GM21717 (cell line): ENCODE measurements around the gene NIBAN1.
"Not testable (repeated sequence)": the region's sequence is repeated elsewhere in the genome, so short reads cannot be mapped to it uniquely, and the experiment has no call there.

Experiments used
- ATAC-seq: cut with Tn5 transposase; IDR thresholded peaks from one replicate; pipeline ENCODE4 v1.9.1; 2021; ENCODE audit warnings: mild to moderate bottlenecking, moderate library complexity; ENCODE audit not compliant: unreplicated experiment

NIBAN1 gene

DNA sequence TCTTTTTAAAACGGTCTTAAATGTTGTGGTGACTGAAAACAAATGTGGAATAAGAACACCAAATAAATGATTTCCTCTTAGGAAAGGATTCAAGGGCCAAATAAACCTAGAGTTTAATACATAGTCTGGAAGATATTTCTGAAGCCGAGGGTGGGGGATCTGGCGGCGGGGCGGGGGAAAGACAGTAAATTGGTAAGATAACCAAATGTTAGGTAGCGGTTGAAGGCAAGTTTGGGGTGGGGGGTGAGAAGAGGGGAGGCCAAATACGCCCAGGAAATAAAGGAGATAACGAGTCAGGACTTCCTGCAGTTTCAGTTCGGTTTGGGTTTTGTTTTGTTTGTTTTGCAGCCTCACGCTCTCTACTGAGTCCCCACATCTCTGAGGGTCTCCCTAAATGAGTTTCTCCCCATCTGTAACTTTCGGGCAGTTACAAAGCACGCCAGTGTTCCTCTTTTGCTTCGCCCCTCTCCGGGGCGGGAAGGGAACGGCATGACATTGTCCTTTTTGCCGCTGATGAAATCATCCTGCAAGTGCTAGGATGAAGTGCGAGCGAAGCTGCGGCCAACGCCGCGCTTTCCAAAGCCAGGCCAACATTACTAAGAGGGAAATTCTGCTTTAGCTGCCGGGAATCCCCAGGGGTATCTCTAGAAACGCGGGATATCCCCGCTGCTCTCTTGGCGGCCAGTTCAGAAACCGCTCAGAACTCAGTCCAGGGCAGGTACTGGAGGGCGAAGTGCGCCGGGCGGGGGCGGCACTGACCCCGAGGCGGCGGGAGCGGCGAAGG lies 844 bp downstream of the NIBAN1 start:
- ATAC-seq = peak; percentile 66

DNA sequence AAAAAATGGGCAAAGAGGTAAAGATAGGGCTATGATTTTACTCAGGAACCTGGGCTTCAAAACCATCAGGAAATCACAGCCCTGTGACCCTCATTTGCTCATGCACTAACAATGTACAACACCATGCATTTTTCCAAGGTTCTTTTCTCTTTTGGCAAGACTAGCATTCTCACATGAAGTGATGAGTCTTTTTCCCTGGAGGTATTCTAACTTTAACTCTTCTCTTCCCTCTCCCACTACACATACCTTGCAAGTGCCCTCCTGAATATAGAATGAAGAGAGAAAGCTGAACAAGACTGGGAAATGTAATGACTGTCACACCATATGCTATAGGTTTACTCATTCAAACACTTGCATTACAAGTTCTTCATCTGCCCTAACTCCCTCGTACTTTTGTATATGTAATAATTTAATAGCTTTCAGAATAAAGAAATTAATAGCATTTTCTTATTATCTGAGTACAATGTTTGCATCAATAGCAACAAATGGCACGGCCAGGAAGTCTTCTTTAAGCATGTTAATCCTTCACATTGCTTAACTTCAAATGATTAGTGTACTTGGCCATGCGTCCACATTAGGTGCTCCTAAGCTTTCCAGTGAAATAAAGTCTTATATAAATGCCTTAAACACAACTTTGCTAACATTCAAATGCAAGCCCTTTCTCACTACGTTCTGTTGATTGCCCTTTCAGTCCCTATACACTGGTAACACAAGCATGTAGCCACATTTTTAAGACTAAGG lies 1.8 kb downstream of the NIBAN1 start:
- ATAC-seq = no peak

DNA sequence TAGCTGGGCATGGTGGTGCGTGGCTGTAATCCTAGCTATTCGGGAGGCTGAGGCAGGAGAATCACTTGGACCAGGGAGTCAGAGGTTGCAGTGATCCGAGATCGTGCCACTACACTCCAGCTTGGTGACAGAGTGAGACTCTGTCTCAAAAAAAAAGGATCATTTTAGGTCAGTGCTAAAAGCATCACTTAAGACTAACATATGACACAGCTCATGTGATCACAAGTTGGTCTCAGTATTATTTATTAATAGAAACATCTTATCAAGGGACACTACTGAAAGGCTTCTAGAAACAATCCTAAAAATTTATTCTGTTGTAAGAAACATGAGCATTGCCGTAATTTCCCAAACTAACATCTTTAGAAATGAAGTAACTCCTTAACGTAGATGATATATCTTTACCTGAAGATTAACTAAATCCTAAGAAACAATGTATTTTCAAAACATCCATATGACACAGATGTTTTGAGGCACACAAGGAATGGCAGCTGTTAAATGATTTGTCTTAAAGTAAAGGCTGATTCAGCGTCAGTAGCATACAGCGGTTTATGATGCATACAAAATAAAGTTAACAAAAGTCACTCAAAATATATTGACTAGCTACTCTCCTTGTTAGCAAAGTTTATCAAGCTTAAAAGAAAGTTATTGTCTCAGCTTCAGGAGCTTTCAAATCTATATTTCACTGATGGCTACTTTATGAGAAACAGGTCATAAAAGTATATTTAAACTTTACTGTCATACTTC lies 2.6 kb downstream of the NIBAN1 start:
- ATAC-seq = no peak

DNA sequence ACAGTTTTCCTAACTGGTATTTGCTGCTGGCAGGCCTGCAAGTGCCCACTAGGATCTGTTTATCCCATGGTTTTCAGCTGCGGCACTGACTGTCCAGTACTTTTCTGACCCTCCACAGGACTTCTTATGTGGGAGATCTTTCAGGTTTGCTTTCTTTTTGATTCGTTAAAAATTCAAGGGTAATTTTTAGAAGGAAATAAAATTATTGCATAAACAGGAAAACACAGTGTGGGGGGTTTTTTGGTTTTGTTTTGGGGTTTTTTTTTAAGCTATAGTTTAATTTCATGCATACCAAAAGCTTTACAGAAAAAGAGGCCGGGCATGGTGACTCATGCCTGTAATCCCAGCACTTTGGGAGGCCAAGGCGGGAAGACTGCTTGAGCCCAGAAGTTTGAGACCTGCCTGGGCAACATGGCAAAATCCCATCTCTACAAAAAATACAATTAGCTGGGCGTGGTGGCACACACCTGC lies 3.6 kb downstream of the NIBAN1 start:
- no peak for ATAC-seq

DNA sequence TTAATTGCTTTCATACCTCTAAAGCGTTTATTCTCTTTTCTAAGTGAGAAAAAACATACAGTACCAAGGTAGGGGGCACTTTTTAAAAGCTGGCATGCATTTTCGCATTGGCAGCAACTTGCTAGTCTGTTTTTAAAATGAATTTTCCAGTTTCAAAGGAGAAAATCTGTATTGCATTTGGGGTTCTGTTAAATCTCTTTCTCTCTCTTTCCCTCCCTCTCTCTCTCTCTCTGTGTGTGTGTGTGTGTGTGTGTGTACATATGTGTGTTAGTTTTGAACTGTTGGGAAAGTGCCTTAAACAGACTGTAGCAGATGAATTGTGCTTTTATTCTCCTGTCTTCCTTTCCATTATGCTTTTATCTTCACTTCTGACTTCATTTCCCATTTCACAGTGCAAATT lies 7.3 kb downstream of the NIBAN1 start:
- no peak for ATAC-seq

DNA sequence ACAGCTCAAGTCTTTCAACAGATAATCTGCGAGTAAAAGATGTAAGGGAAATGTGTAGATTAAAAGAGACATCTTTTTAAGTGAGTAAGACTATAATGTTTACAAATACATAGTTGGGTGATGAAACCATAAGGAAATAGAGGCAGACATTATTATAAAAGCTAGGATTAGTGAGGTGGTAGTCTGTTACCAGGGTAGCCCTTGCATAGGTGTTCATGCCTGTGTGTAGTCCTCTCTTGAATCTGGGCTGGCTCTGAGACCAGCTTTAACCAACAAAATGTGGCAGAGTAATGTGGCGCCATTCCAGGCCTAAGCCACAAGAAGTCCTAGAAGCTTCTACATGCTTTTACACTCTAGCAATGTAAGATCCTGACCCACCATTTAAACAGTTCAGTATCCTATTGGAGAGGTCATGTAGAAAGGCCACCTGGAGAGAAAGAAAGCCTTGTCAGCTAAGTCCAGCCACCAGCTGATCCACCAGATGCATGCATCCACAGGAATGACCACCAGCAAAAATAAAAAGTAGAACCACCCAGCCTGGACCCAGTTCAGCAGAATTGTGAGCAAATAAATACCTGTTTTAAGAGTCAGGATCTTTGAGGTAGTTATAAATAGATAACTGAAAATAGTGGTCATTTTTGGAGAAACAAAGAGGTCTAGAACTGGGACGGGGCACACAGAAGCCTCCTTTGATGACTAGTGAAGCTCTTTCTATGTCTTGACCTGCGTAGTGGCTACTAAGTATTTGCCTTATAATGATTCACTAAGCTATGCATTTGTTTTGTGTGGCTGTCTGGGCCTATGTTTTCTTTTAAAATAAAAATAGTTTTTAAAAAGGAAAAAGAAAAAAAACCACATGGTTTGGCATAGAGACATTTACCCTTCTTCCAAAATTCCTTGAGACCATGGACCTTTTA lies 8.1 kb downstream of the NIBAN1 start:
- ATAC-seq = no peak

DNA sequence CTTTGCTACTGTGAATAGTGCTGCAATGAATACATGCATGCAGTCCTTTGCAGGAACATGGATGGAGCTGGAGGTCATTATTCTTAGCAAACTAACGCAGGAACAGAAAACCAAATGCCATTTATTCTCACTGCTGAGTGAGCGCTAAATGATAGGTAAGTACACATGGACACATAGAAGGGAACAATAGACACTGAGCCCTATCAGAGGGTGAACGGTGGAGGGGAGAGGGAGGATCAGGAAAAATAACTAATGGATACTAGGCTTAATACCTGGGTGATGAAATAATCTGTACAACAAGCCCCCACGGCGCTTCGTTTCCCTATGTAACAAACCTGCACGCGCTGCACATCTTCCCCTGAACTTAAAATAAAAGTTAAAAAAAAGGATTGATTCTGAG lies 8.9 kb downstream of the NIBAN1 start:
- no peak for ATAC-seq

DNA sequence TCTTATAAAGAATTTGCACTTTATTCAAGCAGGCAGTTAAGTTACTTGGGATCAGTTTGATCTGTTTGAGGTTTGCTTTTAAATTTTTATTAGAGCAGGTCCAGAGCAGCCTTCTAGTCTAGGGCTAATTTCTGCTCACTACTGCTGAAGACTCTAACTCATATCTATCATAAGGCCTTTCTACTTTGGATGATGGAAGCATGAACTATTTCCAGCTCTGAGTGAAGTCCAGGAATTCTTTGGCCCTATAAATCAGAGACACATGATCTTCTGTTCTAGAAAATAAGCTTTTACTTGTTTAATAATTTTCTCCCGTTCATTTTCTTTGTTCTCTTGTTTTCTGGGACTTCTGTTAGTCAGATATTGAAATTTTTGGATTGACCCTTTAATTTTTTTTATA lies 14.7 kb downstream of the NIBAN1 start:
- ATAC-seq = no peak

DNA sequence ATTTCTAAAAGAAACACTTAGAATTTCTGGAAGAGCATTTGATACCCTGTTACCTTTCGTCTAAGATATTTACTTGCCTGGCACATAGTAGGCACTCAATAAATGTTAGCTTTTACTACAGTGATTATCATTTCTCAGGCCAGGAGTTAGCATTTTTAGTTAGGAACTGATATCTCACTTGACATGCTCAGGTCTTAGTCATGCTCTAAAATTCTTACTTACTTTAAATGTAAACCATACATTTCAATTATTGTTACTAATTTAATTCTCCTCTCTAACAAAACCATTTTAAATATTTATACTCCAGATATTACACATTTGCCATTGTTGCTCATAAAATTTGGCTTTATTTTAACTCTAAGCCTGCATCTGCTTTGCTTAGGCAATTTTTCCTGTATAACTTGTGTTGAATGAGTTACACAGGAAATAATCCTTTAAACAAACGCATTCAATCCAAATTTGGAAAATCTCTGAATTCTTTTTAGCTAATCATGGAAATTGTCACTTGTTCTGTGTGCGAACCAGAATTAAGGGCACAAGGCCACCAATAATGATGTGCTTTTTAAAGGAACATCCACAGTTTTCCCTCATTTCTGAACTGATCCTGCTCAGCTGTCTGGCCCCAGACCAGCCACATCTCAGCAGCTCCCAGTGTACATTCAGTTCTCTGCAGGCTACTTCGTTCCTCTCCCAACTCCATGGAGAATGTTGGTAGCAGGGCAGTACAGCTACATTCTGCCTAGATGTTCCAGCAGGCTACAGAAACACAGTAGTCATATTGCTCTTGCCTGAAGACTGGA lies 15.6 kb downstream of the NIBAN1 start:
- no peak for ATAC-seq

DNA sequence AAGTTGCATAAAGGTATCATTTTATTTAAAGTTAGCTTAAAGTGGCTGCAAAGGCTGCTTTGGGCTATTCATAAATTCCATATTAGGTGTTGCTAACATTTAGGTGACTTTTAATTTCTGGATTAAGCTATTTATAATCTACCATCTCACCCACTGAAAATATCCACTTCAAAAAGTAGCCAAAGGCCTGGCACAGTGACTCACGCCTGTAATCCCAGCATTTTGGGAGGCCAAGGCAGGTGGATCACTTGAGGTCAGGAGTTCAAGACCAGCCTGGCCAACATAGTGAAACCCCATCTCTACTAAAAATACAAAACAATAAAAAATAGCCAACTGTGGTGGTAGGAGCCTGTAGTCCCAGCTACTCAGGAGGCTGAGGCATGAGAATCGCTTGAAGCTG lies 16.4 kb downstream of the NIBAN1 start:
- not testable (repeated sequence) for ATAC-seq

DNA sequence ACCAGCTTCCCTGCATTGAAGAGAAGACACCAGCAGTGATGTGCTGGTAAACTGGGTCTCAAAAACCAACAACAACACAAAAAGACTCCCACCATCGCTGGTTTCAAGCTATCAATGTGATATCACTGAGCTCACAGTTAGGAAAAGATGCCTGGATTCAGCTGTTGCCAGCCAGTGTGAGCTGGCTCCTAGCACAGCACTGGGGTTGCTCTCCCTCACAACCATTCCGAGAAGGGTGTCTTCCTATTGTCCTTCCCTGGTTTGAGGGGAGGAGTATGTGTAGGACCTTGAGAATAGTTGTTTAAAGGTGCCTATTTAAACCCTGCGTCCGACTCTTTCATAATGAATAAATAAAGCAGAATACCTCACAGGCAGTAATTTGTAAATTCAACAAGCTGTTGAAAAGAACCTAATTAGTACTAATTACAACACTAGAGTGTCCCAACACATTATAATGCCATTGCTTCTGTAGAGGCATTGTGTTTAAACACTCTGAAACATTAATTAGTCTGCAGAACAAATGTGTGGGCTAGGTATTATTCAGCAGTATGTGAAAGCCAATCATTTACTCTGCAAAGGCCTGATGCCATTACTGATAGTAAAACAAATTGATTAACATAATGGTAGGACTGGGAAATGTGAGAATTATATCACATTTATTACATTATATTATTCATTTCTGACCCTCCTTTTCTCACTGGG lies 17.2 kb downstream of the NIBAN1 start:
- ATAC-seq = no peak

DNA sequence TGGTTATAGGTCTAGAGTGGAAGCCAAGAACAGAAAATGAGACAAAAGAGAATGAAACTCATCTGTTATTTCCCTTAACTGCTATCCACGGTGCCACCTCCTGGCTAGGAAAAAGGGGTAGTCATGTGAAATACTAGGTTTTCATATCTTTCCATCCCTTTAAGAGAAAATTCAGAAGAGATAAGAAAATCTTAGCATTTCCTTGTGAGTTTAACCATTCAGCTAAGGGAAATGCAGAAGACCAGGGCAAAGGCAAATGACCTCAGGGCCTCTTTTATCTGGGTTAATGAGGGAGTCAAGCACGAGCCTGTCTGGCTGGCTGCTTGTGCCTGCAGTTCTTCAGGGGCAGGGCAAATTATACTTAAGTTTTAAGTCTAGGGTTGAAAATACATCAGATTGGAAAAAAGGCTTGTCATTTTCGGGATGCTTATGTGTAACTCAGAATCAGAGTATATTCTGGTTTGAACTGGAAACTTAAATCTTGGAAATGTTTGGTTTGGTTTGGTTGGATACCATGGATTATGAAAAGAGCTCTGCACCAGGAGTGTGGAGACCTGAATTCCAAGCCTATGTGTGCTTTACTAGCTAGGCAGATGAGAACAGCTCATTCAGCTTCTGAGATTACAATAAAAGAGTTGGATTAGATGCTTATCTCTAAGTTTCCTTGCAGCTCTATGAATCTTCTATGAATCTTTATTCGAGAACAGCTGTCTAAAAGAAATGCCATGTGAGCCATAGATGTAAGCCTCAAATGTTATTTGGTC lies 19.9 kb downstream of the NIBAN1 start:
- ATAC-seq = no peak

DNA sequence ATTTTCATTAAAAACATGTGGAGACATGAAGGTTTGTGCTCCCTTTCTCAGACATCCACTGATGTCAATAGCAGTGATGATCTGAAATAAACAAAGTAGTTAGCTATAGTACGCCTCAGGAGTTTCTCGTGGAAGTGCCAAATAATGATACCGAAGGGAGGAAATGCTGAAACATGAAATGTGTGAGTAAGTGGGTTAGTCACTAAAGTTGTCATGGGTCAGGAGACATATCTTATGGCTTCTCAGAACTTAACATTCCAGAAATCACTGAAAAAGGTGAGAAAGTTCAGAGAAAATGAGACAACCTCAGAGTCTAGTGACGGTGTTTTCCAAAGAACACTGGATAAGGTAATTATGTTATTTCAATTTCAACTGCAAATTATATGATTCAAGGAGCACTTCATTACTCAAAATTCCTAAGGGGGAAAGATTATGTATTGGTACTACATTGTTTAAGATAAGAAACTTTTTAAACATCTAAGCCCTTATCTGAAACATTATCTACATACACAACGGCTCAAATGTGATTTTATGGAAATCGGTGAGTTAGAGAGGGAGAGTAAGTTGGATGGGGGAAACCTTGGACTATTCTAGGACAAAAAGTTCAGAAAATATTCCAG lies 20.6 kb downstream of the NIBAN1 start:
- ATAC-seq = no peak

DNA sequence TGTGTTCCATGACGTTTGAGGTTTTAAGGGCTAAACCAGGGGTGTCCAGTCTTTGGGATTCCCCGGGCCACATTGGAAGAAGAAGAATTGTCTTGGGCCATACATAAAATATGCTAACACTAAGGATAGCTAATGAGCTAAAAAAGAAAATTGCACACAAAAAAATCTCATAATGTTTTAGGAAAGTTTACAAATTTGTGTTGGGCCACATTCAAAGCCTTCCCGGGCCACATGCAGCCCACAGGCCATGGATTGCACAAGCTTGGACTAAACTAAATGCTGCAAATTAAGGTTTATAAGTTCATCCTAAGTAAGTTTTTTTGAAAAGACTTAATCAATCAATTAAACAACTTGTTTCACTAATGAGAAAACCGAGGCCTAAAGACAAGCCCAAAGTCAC lies 21.9 kb downstream of the NIBAN1 start:
- ATAC-seq = no peak

DNA sequence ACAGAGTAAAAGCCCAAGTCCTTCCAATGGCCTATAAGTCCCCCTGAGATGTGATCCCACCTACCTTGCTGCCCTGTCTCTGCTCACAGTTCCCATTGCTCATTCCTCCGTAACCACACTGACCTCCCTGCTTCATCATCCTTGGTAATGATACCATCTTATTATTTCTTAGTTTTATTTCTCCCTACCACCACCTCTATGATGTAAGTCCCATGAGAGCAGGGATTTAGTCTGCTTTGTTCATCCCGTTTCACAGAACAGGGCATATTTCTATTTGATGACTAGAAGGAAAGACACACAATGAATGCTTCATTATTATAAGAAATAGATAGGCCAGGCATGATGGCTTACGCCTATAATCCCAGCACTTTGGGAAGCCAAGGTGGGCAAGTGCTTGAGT lies 22.5 kb downstream of the NIBAN1 start:
- no peak for ATAC-seq

DNA sequence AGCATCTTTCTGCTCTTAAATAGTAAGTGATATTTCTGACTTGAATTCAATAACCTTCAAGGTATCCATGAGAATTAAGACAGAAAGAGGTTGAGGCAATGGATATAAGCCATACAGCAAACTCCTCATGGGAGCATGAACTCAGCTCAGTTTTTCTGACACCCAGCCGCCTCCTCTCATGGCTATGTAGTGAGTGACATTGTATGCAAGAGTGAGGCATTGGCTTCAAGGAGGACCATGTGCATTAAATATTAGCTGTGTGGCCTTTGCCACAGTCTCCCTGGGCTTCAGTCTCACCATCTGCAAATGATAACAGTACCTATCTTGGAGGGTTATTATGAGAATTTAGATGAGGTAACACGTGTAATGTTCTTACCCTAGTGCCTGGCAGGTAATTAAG lies 23.4 kb downstream of the NIBAN1 start:
- ATAC-seq = no peak

DNA sequence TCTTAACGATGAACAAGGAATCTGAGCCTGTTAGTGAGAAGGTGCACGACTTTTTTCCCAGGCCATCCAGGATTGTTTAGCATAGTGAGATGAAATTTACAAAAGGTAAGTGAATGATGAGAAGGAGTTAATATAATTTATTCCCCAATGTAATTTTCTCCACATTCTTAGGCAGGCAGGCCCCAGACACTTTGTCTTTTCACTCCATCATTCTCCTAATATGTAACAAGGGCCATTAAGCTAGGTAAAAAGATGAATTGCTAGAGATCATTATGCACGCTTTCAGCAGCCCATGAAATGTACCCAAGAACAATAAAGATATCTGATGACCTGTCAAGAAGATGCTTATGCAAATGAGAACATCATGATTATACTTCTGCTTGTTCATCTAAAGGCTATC lies 24.1 kb downstream of the NIBAN1 start:
- no peak for ATAC-seq
